Muscle of back (tissue), 10 donors: Measurements from ENCODE around the gene PLAAT1. TPM values are rescaled to one million over a fixed set of nuclear protein-coding genes. Genes with fewer than 3 reads are reported as not detected.

Experiments used
- polyA plus RNA-seq, 10 donors: library from polyadenylated mRNA; unstranded; fragments of 120-200 nt; gene quantifications; one replicate each; pipeline ENCODE4 v1.2.1, GENCODE V29; 2013; ENCODE audit not compliant: insufficient read length in 10 of 10

PLAAT1 gene
- polyA plus RNA-seq, 10 donors, result 14.3 to 25.0 (median 22.0) TPM

Other genes starting within 250 kb of the PLAAT1 start
- 1 to 10 TPM in 1 of 10 donors, under 1 TPM in 9; 0.15 to 1.1 (median 0.47) TPM for gene ATP13A5, start 137.5 kb downstream of the PLAAT1 start, polyA plus RNA-seq